ENCODE results near the gene BCAS2. TPM values are rescaled to one million over a fixed set of nuclear protein-coding genes. Genes with fewer than 3 reads are reported as not detected.

The BCAS2 gene
- total and polyA plus RNA-seq, 2 experiments from 2014 or later: 44.4 to 67.1 TPM

DNA sequence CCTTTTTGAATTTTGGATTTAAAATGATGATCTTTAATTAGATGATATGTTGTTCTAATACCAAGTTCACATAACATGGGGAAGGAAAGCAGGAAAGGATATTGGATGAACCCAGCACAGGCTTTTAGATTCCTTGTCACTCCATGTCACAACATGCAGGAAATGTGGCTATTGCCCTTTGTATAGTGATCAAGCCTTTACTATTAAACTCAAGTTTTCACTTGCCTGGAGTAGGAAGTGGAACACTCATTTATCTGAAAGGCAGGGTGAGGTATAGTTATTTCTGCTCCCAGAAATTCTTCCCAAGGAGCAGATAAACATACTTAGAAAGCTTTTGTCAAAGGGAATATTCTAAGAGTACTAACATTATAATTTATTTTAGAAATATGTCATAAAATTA is 37.2 kb upstream of the BCAS2 start:
- no peak for TF ChIP-seq EZH2 (IDR thresholded peaks at IDR 0.05; ENCODE audit: insufficient read depth, poor library complexity, severe bottlenecking)
- TF ChIP-seq EZH2phosphoT487 (IDR thresholded peaks at IDR 0.05; ENCODE audit: insufficient read depth, low read depth): no peak
- no peaks in the 10 kb centered on the region for H3K9me2 ChIP-seq (ENCODE audit: insufficient read depth)
- in situ Hi-C loops (cut with MboI): no loop called here
- no peaks in the 10 kb centered on the region for H3K79me2 ChIP-seq (ENCODE audit: insufficient read depth)
- 0 out of 2 replicates have a peak, but pooled peaks cover 4% of the 10 kb centered on the region for H3K36me3 ChIP-seq (ENCODE audit: low read depth)
- no peak overlapping the region for H3K4me3 ChIP-seq
- H3K27ac ChIP-seq: no peak overlapping the region
- H3K9ac ChIP-seq: no peak overlapping the region
- no peaks in the 10 kb centered on the region for H4K20me1 ChIP-seq (ENCODE audit: insufficient read depth)
- H3K4me1 ChIP-seq (ENCODE audit: insufficient read depth): no peaks in the 10 kb centered on the region
- H2AFZ ChIP-seq: no peak overlapping the region
- no peaks in the 10 kb centered on the region for H3K9me3 ChIP-seq (ENCODE audit: low read depth)
- DNase-seq: no peak
- H3K4me2 ChIP-seq (ENCODE audit: unreplicated experiment): no peak overlapping the region
- no peaks in the 10 kb centered on the region for H3K27me3 ChIP-seq (replicated peaks; ENCODE audit: insufficient read depth)
- H3F3A ChIP-seq (ENCODE audit: insufficient read depth): no peaks in the 10 kb centered on the region

- WGBS, 2 experiments (ENCODE audit: low coverage in 1 of 2, low lambda C conversion rate in 2 of 2, missing lambda C conversion rate in 2 of 2): 93% methylated on average over 7 to 9 of the region's 9 CpGs
- Histone ChIP-seq H3K4me1 (ENCODE audit: insufficient read depth) (no peaks in the 10 kb centered on the region), H3K27me3 (replicated peaks; ENCODE audit: insufficient read depth) (no peaks in the 10 kb centered on the region), H3K4me3 (no peak overlapping the region), H3F3A (ENCODE audit: insufficient read depth) (no peaks in the 10 kb centered on the region), H2AFZ (no peak overlapping the region), H3K27ac (no peak overlapping the region), H3K4me2 (ENCODE audit: unreplicated experiment) (no peak overlapping the region), H3K9me3 (ENCODE audit: low read depth) (no peaks in the 10 kb centered on the region), H3K79me2 (ENCODE audit: insufficient read depth) (no peaks in the 10 kb centered on the region), H4K20me1 (ENCODE audit: insufficient read depth) (no peaks in the 10 kb centered on the region), H3K36me3 (ENCODE audit: low read depth) (peaks cover 10% of the 10 kb centered on the region; the same call in 1 of the 2 replicates), H3K9ac (no peak overlapping the region), H3K9me2 (ENCODE audit: insufficient read depth) (no peaks in the 10 kb centered on the region)
- in situ Hi-C loops (cut with MboI): no loop called here
- no peak for TF ChIP-seq EZH2phosphoT487 (IDR thresholded peaks at IDR 0.05; ENCODE audit: insufficient read depth, low read depth)
- no peak for TF ChIP-seq EZH2 (IDR thresholded peaks at IDR 0.05; ENCODE audit: insufficient read depth, poor library complexity, severe bottlenecking)
- peak; percentile 25 for DNase-seq
Measured at GRCh38 chr1:114610546-114611245, 29.3 kb upstream of the BCAS2 start.

GRCh38 chr1:114609826-114610225 is 28.4 kb upstream of the BCAS2 start:
- no peaks in the 10 kb centered on the region for H3K4me1 ChIP-seq (ENCODE audit: insufficient read depth)
- no peak overlapping the region for H3K9ac ChIP-seq
- no peak overlapping the region for H3K27ac ChIP-seq
- H3F3A ChIP-seq (ENCODE audit: insufficient read depth): no peaks in the 10 kb centered on the region
- no peak for DNase-seq
- in situ Hi-C loops (cut with MboI): no loop called here
- no peaks in the 10 kb centered on the region for H3K79me2 ChIP-seq (ENCODE audit: insufficient read depth)
- H3K9me2 ChIP-seq (ENCODE audit: insufficient read depth): no peaks in the 10 kb centered on the region
- 82 to 90% methylated on average over 2 of the region's 2 CpGs for WGBS, 2 experiments (ENCODE audit: low coverage in 1 of 2, low lambda C conversion rate in 2 of 2, missing lambda C conversion rate in 2 of 2)
- no peak overlapping the region for H3K4me3 ChIP-seq
- no peaks in the 10 kb centered on the region for H4K20me1 ChIP-seq (ENCODE audit: insufficient read depth)
- peaks cover 14% of the 10 kb centered on the region; the same call in 1 of the 2 replicates for H3K36me3 ChIP-seq (ENCODE audit: low read depth)
- no peak overlapping the region for H3K4me2 ChIP-seq (ENCODE audit: unreplicated experiment)
- no peak for TF ChIP-seq EZH2 (IDR thresholded peaks at IDR 0.05; ENCODE audit: insufficient read depth, poor library complexity, severe bottlenecking)
- no peak for TF ChIP-seq EZH2phosphoT487 (IDR thresholded peaks at IDR 0.05; ENCODE audit: insufficient read depth, low read depth)
- no peaks in the 10 kb centered on the region for H3K9me3 ChIP-seq (ENCODE audit: low read depth)
- no peaks in the 10 kb centered on the region for H3K27me3 ChIP-seq (replicated peaks; ENCODE audit: insufficient read depth)
- H2AFZ ChIP-seq: no peak overlapping the region

GRCh38 chr1:114609026-114609425 is 27.6 kb upstream of the BCAS2 start:
- in situ Hi-C loops (cut with MboI): no loop called here
- DNase-seq: no peak
- no peak overlapping the region for H3K4me2 ChIP-seq (ENCODE audit: unreplicated experiment)
- WGBS, 2 experiments (ENCODE audit: low coverage in 1 of 2, low lambda C conversion rate in 2 of 2, missing lambda C conversion rate in 2 of 2): 89 to 93% methylated on average over 3 of the region's 3 CpGs
- no peaks in the 10 kb centered on the region for H4K20me1 ChIP-seq (ENCODE audit: insufficient read depth)
- no peak overlapping the region for H3K4me3 ChIP-seq
- no peaks in the 10 kb centered on the region for H3K9me2 ChIP-seq (ENCODE audit: insufficient read depth)
- H3K4me1 ChIP-seq (ENCODE audit: insufficient read depth): no peaks in the 10 kb centered on the region
- H3K9ac ChIP-seq: no peak overlapping the region
- H3K36me3 ChIP-seq (ENCODE audit: low read depth): peaks cover 18% of the 10 kb centered on the region; the same call in 1 of the 2 replicates
- H2AFZ ChIP-seq: no peak overlapping the region
- H3K79me2 ChIP-seq (ENCODE audit: insufficient read depth): no peaks in the 10 kb centered on the region
- H3F3A ChIP-seq (ENCODE audit: insufficient read depth): no peaks in the 10 kb centered on the region
- TF ChIP-seq EZH2 (IDR thresholded peaks at IDR 0.05; ENCODE audit: insufficient read depth, poor library complexity, severe bottlenecking) (no peak), EZH2phosphoT487 (IDR thresholded peaks at IDR 0.05; ENCODE audit: insufficient read depth, low read depth) (no peak)
- H3K9me3 ChIP-seq (ENCODE audit: low read depth): no peaks in the 10 kb centered on the region
- no peaks in the 10 kb centered on the region for H3K27me3 ChIP-seq (replicated peaks; ENCODE audit: insufficient read depth)
- H3K27ac ChIP-seq: no peak overlapping the region

Measured in GM23248 (cell line).